Activated naive CD4-positive, alpha-beta T cell treated with anti-CD3 and anti-CD28 coated beads for 36 hours (primary cell): ENCODE measurements around the gene CIT. TPM values are rescaled to one million over a fixed set of nuclear protein-coding genes. Genes with fewer than 3 reads are reported as not detected.
"Not testable (repeated sequence)": the region's sequence is repeated elsewhere in the genome, so short reads cannot be mapped to it uniquely, and the experiment has no call there.

Source experiments
- CTCF ChIA-PET: fragments of 350-600 bp; sonication (Branson Sonifier 250); formaldehyde crosslinking; loops from one replicate; lab custom pipeline; 2021; ENCODE audit warnings: antibody characterized with exemption; lab: Charles Lee
- DNase-seq: peaks from one replicate; pipeline ENCODE4 v3.0.0-alpha.2; 2020
- H3K27ac Mint-ChIP-seq: one replicate; pipeline ENCODE4 v1.8.0; 2021; ENCODE audit warnings: mild to moderate bottlenecking, mixed read lengths
- H3K27me3 Mint-ChIP-seq: one replicate; pipeline ENCODE4 v1.8.0; 2021; ENCODE audit warnings: low read depth, mixed read lengths
- H3K36me3 Mint-ChIP-seq: one replicate; pipeline ENCODE4 v1.8.0; 2021; ENCODE audit warnings: low read depth, mixed read lengths
- H3K4me1 Mint-ChIP-seq: one replicate; pipeline ENCODE4 v1.8.0; 2021; ENCODE audit warnings: low read depth, mixed read lengths
- H3K4me3 Mint-ChIP-seq: one replicate; pipeline ENCODE4 v1.8.0; 2021; ENCODE audit warnings: mild to moderate bottlenecking, moderate library complexity, mixed read lengths
- H3K9me3 Mint-ChIP-seq: one replicate; pipeline ENCODE4 v1.8.0; 2021; ENCODE audit warnings: mixed read lengths
- intact Hi-C: fragments of 100-400 bp; cut with micrococcal nuclease; formaldehyde crosslinking; loops from one replicate; pipeline ENCODE4 v1.15.1; 2023
- total RNA-seq, 2 experiments: library from RNA; stranded (reverse); gene quantifications; one replicate each; pipeline ENCODE4 v1.2.3, GENCODE V29; 2021

CIT gene
- total RNA-seq, 2 experiments from 2014 or later, result 78.6 to 78.8 TPM

- H3K4me1 Mint-ChIP-seq, result no peaks in the 10 kb centered on the region
- CTCF ChIA-PET, result interaction anchor here (0.6 kb wide), 1 partner anchor 142 kb away, joined by 3 read pairs; no protein-coding TSS in a partner anchor
Observed at GRCh38 chr12:119894916-119895315, 17.8 kb upstream of the CIT start.

GRCh38 chr12:119892611-119893010 is 15.5 kb upstream of the CIT start:
- H3K27ac Mint-ChIP-seq, H3K4me3 Mint-ChIP-seq, intact Hi-C loops, H3K27me3 Mint-ChIP-seq, CTCF ChIA-PET, H3K4me1 Mint-ChIP-seq, H3K9me3 Mint-ChIP-seq, DNase-seq, H3K36me3 Mint-ChIP-seq: not testable (repeated sequence)

More at GRCh38 chr12:119894916-119895315, 17.8 kb upstream of the CIT start:
- H3K27me3 Mint-ChIP-seq, result peaks cover 3% of the 10 kb centered on the region
- no peak overlapping the region for H3K4me3 Mint-ChIP-seq
- no peaks in the 10 kb centered on the region for H3K36me3 Mint-ChIP-seq
- no peak for DNase-seq
- intact Hi-C loops, result no loop called here
- no peak overlapping the region for H3K27ac Mint-ChIP-seq
- H3K9me3 Mint-ChIP-seq, result no peaks in the 10 kb centered on the region

- intact Hi-C loops, result no loop called here
- Mint-ChIP-seq H3K9me3 (no peaks in the 10 kb centered on the region), H3K27ac (no peak overlapping the region), H3K36me3 (no peaks in the 10 kb centered on the region), H3K4me1 (no peaks in the 10 kb centered on the region), H3K4me3 (no peak overlapping the region), H3K27me3 (peaks cover 2% of the 10 kb centered on the region)
- CTCF ChIA-PET, result interaction anchor here (0.6 kb wide), 1 partner anchor 155 kb away, joined by 6 read pairs; no protein-coding TSS in a partner anchor
- DNase-seq, result no peak
Observed at GRCh38 chr12:119885549-119885948, 8.4 kb upstream of the CIT start.

- DNase-seq, H3K4me1 Mint-ChIP-seq, H3K4me3 Mint-ChIP-seq, H3K36me3 Mint-ChIP-seq, H3K27ac Mint-ChIP-seq, H3K27me3 Mint-ChIP-seq, intact Hi-C loops, H3K9me3 Mint-ChIP-seq: not testable (repeated sequence)
- CTCF ChIA-PET, result interaction anchor here (0.6 kb wide), 1 partner anchor 16 kb away, joined by 3 read pairs; no protein-coding TSS in a partner anchor
Observed at GRCh38 chr12:119883791-119884190, 6.7 kb upstream of the CIT start.

- no peak for DNase-seq
- no peaks in the 10 kb centered on the region for H3K9me3 Mint-ChIP-seq
- no peak overlapping the region for H3K4me3 Mint-ChIP-seq
- no peaks in the 10 kb centered on the region for H3K36me3 Mint-ChIP-seq
- CTCF ChIA-PET, result no interaction called here
- H3K4me1 Mint-ChIP-seq, result no peaks in the 10 kb centered on the region
- peaks cover 2% of the 10 kb centered on the region for H3K27me3 Mint-ChIP-seq
- H3K27ac Mint-ChIP-seq, result no peak overlapping the region
- intact Hi-C loops, result no loop called here
Observed at GRCh38 chr12:119883237-119883636, 6.1 kb upstream of the CIT start.

GRCh38 chr12:119877639-119877948 is 474 bp upstream of the CIT start:
- CTCF ChIA-PET, result no interaction called here
- H3K9me3 Mint-ChIP-seq, result no peaks in the 10 kb centered on the region
- DNase-seq, result no peak
- intact Hi-C loops, result loop anchor here (1.0 to 2.0 kb wide), 6 partner anchors 25 to 243 kb away; no protein-coding TSS in a partner anchor
- H3K36me3 Mint-ChIP-seq, result peaks cover 22% of the 10 kb centered on the region
- no peaks in the 10 kb centered on the region for H3K27me3 Mint-ChIP-seq
- peaks cover 13% of the 10 kb centered on the region for H3K4me1 Mint-ChIP-seq
- peak overlapping the region; percentile 97 for H3K4me3 Mint-ChIP-seq
- H3K27ac Mint-ChIP-seq, result peak overlapping the region; percentile 42

GRCh38 chr12:119870457-119870856 is 6.7 kb downstream of the CIT start:
- no peaks in the 10 kb centered on the region for H3K9me3 Mint-ChIP-seq
- DNase-seq, result no peak
- peaks cover 38% of the 10 kb centered on the region for H3K36me3 Mint-ChIP-seq
- no peaks in the 10 kb centered on the region for H3K27me3 Mint-ChIP-seq
- H3K4me1 Mint-ChIP-seq, result no peaks in the 10 kb centered on the region
- H3K27ac Mint-ChIP-seq, result no peak overlapping the region
- CTCF ChIA-PET, result no interaction called here
- no peak overlapping the region for H3K4me3 Mint-ChIP-seq
- intact Hi-C loops, result no loop called here

GRCh38 chr12:119869720-119870119 is 7.4 kb downstream of the CIT start:
- H3K27ac Mint-ChIP-seq, result no peak overlapping the region
- intact Hi-C loops, result no loop called here
- H3K9me3 Mint-ChIP-seq, result no peaks in the 10 kb centered on the region
- H3K27me3 Mint-ChIP-seq, result no peaks in the 10 kb centered on the region
- no peak for DNase-seq
- H3K36me3 Mint-ChIP-seq, result peaks cover 36% of the 10 kb centered on the region
- H3K4me3 Mint-ChIP-seq, result no peak overlapping the region
- CTCF ChIA-PET, result no interaction called here
- no peaks in the 10 kb centered on the region for H3K4me1 Mint-ChIP-seq

- Mint-ChIP-seq H3K27ac (no peak overlapping the region), H3K4me1 (no peaks in the 10 kb centered on the region), H3K36me3 (peaks cover 35% of the 10 kb centered on the region), H3K27me3 (no peaks in the 10 kb centered on the region), H3K9me3 (no peaks in the 10 kb centered on the region), H3K4me3 (no peak overlapping the region)
- intact Hi-C loops, result no loop called here
- DNase-seq, result no peak
- CTCF ChIA-PET, result no interaction called here
Observed at GRCh38 chr12:119868992-119869391, 8.1 kb downstream of the CIT start.

- Mint-ChIP-seq H3K4me3 (no peak overlapping the region), H3K9me3 (no peaks in the 10 kb centered on the region), H3K27me3 (no peaks in the 10 kb centered on the region), H3K36me3 (peaks cover 23% of the 10 kb centered on the region), H3K4me1 (no peaks in the 10 kb centered on the region), H3K27ac (no peak overlapping the region)
- intact Hi-C loops, result no loop called here
- DNase-seq, result no peak
- CTCF ChIA-PET, result interaction anchor here (0.5 to 0.6 kb wide), 2 partner anchors 24 to 1653 kb away, joined by 4 to 6 read pairs; no protein-coding TSS in a partner anchor
Observed at GRCh38 chr12:119864591-119864990, 12.5 kb downstream of the CIT start.

- Mint-ChIP-seq H3K36me3 (peaks cover 26% of the 10 kb centered on the region), H3K9me3 (no peaks in the 10 kb centered on the region), H3K4me3 (no peak overlapping the region), H3K4me1 (peaks cover 10% of the 10 kb centered on the region), H3K27ac (no peak overlapping the region), H3K27me3 (no peaks in the 10 kb centered on the region)
- CTCF ChIA-PET, result no interaction called here
- intact Hi-C loops, result no loop called here
- DNase-seq, result no peak
Observed at GRCh38 chr12:119859241-119859640, 17.9 kb downstream of the CIT start.

- H3K4me3 Mint-ChIP-seq, result no peak overlapping the region
- DNase-seq, result no peak
- peaks cover 24% of the 10 kb centered on the region for H3K36me3 Mint-ChIP-seq
- intact Hi-C loops, result no loop called here
- H3K27me3 Mint-ChIP-seq, result no peaks in the 10 kb centered on the region
- CTCF ChIA-PET, result no interaction called here
- no peaks in the 10 kb centered on the region for H3K9me3 Mint-ChIP-seq
- peaks cover 10% of the 10 kb centered on the region for H3K4me1 Mint-ChIP-seq
- H3K27ac Mint-ChIP-seq, result no peak overlapping the region
Observed at GRCh38 chr12:119857041-119857591, 20.0 kb downstream of the CIT start.

GRCh38 chr12:119850330-119850729 is 26.8 kb downstream of the CIT start:
- no peak for DNase-seq
- Mint-ChIP-seq H3K9me3 (no peaks in the 10 kb centered on the region), H3K4me3 (no peak overlapping the region), H3K27me3 (no peaks in the 10 kb centered on the region), H3K27ac (no peak overlapping the region), H3K4me1 (no peaks in the 10 kb centered on the region), H3K36me3 (peaks cover 16% of the 10 kb centered on the region)
- CTCF ChIA-PET, result interaction anchor here (0.6 kb wide), 1 partner anchor 117 kb away, joined by 4 read pairs; no protein-coding TSS in a partner anchor
- intact Hi-C loops, result no loop called here
